GM03348 (cell line): ENCODE data around the gene NOM1.

Source experiments
- DNase-seq: peaks from one replicate; pipeline ENCODE4 v3.0.0; 2012; ENCODE audit warnings: low spot score

The NOM1 gene

GRCh38 chr7:156985101-156985992, 35.8 kb downstream of the NOM1 start:
- no peak for DNase-seq

GRCh38 chr7:156986378-156986777, 36.9 kb downstream of the NOM1 start:
- no peak for DNase-seq

- no peak for DNase-seq
Observed at GRCh38 chr7:156988343-156989185, 39.1 kb downstream of the NOM1 start.

- peak; percentile 2 for DNase-seq
Observed at GRCh38 chr7:156989766-156990535, 40.4 kb downstream of the NOM1 start.

- no peak for DNase-seq
Observed at GRCh38 chr7:156993021-156993924, 43.8 kb downstream of the NOM1 start.

- no peak for DNase-seq
Observed at GRCh38 chr7:156993925-156994235, 44.4 kb downstream of the NOM1 start.

GRCh38 chr7:156994417-156994816, 44.9 kb downstream of the NOM1 start:
- no peak for DNase-seq

GRCh38 chr7:156998988-156999957, 49.8 kb downstream of the NOM1 start:
- no peak for DNase-seq

GRCh38 chr7:156999958-157000726, 50.6 kb downstream of the NOM1 start:
- no peak for DNase-seq

- DNase-seq: no peak
Observed at GRCh38 chr7:157000741-157001653, 51.5 kb downstream of the NOM1 start.

GRCh38 chr7:157001920-157002818, 52.7 kb downstream of the NOM1 start:
- no peak for DNase-seq

- no peak for DNase-seq
Observed at GRCh38 chr7:157002819-157003421, 53.4 kb downstream of the NOM1 start.

GRCh38 chr7:157003445-157003755, 53.9 kb downstream of the NOM1 start:
- DNase-seq: no peak

- peak; percentile 65 for DNase-seq
Observed at GRCh38 chr7:157003756-157004520, 54.4 kb downstream of the NOM1 start.

- DNase-seq: no peak
Observed at GRCh38 chr7:157004521-157005455, 55.3 kb downstream of the NOM1 start.
